ENCODE data around the gene DMPK.
"Not testable (repeated sequence)": the region's sequence is repeated elsewhere in the genome, so short reads cannot be mapped to it uniquely, and the experiment has no call there.

The DMPK gene

GRCh38 chr19:45816236-45817009 lies 34.1 kb upstream of the DMPK start:
- DNase-seq (ENCODE audit: low read depth), result no peak
- no peak overlapping the region for H3K4me3 ChIP-seq (ENCODE audit: low read depth, low read length)

GRCh38 chr19:45815481-45816216 lies 33.4 kb upstream of the DMPK start:
- DNase-seq (ENCODE audit: low read depth), result no peak
- H3K4me3 ChIP-seq (ENCODE audit: low read depth, low read length), result peak overlapping the region; percentile 9

- H3K4me3 ChIP-seq (ENCODE audit: low read depth, low read length), result peak within 1 kb of the TSS; percentile 9
- no peak for DNase-seq (ENCODE audit: low read depth)
These were observed 32.7 kb upstream of the DMPK start, which contains the start of gene RSPH6A for GRCh38 chr19:45814851-45815480. Gene RSPH6A (minus strand): TSS chr19:45815308. CDS start chr19:45815176, 132 bp downstream.

- no peak for DNase-seq (ENCODE audit: low read depth)
- H3K4me3 ChIP-seq (ENCODE audit: low read depth, low read length), result no peak overlapping the region
These were observed 32.0 kb upstream of the DMPK start for GRCh38 chr19:45814166-45814780.

GRCh38 chr19:45812297-45812696 lies 30.0 kb upstream of the DMPK start:
- DNase-seq (ENCODE audit: low read depth), result no peak
- H3K4me3 ChIP-seq (ENCODE audit: low read depth, low read length), result no peak overlapping the region

- DNase-seq (ENCODE audit: low read depth), result peak; percentile 45
- no peak overlapping the region for H3K4me3 ChIP-seq (ENCODE audit: low read depth, low read length)
These were observed 27.4 kb upstream of the DMPK start for GRCh38 chr19:45809643-45810159.

- DNase-seq (ENCODE audit: low read depth), result no peak
- H3K4me3 ChIP-seq (ENCODE audit: low read depth, low read length), result no peak overlapping the region
These were observed 23.4 kb upstream of the DMPK start for GRCh38 chr19:45805719-45806118.

- no peak for DNase-seq (ENCODE audit: low read depth)
- H3K4me3 ChIP-seq (ENCODE audit: low read depth, low read length), result no peak overlapping the region
These were observed 22.6 kb upstream of the DMPK start for GRCh38 chr19:45804959-45805230.

GRCh38 chr19:45804140-45804958 lies 22.1 kb upstream of the DMPK start:
- H3K4me3 ChIP-seq (ENCODE audit: low read depth, low read length), result no peak overlapping the region
- DNase-seq (ENCODE audit: low read depth), result no peak

GRCh38 chr19:45801603-45802175 lies 19.4 kb upstream of the DMPK start:
- H3K4me3 ChIP-seq (ENCODE audit: low read depth, low read length), result no peak overlapping the region
- no peak for DNase-seq (ENCODE audit: low read depth)

- DNase-seq (ENCODE audit: low read depth), result no peak
- no peak overlapping the region for H3K4me3 ChIP-seq (ENCODE audit: low read depth, low read length)
These were observed 17.8 kb upstream of the DMPK start for GRCh38 chr19:45800070-45800553.

GRCh38 chr19:45799541-45799940 lies 17.3 kb upstream of the DMPK start:
- DNase-seq (ENCODE audit: low read depth); H3K4me3 ChIP-seq (ENCODE audit: low read depth, low read length): not testable (repeated sequence)

GRCh38 chr19:45798995-45799517 lies 16.8 kb upstream of the DMPK start:
- no peak overlapping the region for H3K4me3 ChIP-seq (ENCODE audit: low read depth, low read length)
- DNase-seq (ENCODE audit: low read depth), result no peak

- H3K4me3 ChIP-seq (ENCODE audit: low read depth, low read length), result no peak overlapping the region
- no peak for DNase-seq (ENCODE audit: low read depth)
These were observed 12.3 kb upstream of the DMPK start for GRCh38 chr19:45794627-45795026.

GRCh38 chr19:45793876-45794275 lies 11.6 kb upstream of the DMPK start:
- no peak overlapping the region for H3K4me3 ChIP-seq (ENCODE audit: low read depth, low read length)
- DNase-seq (ENCODE audit: low read depth), result no peak

GRCh38 chr19:45793178-45793564 lies 10.9 kb upstream of the DMPK start:
- no peak for DNase-seq (ENCODE audit: low read depth)
- H3K4me3 ChIP-seq (ENCODE audit: low read depth, low read length), result peak overlapping the region; percentile 26

GRCh38 chr19:45792470-45793177 lies 10.3 kb upstream of the DMPK start, which contains the start of gene DMWD:
Gene DMWD (minus strand): TSS chr19:45792845. CDS start chr19:45792756, 89 bp downstream.
- DNase-seq (ENCODE audit: low read depth), result peak; percentile 94
- peak within 1 kb of the TSS; percentile 94 for H3K4me3 ChIP-seq (ENCODE audit: low read depth, low read length)
